IMR-90 (cell line): Measurements from ENCODE around the gene MRPL23. TPM values are rescaled to one million over a fixed set of nuclear protein-coding genes. Genes with fewer than 3 reads are reported as not detected.

Experiments
- ATAC-seq: fragments of 200-7000 bp; cut with Tn5 transposase; 2 replicates; pipeline ENCODE4 v1.9.1; 2020; ENCODE audit warnings: low read depth, mild to moderate bottlenecking, moderate library complexity
- BruUV-seq: library from RNA; stranded (reverse); fragments of 400-500 nt; replicated peaks from 2 replicates; lab custom pipeline; 2021; lab: Mats Ljungman, UMichigan
- CTCF ChIA-PET: fragments of 300-600 bp; formaldehyde crosslinking; extraction: SDS; loops from one replicate; lab custom pipeline; 2021; ENCODE audit warnings: antibody characterized with exemption; lab: Yijun Ruan, JAX
- POLR2A ChIA-PET: fragments of 300-600 bp; sonication (Branson Sonifier 250); formaldehyde crosslinking; loops from one replicate; lab custom pipeline; 2022; ENCODE audit warnings: antibody characterized with exemption; ENCODE audit not compliant: unreplicated experiment; lab: Charles Lee
- DNase-seq: peaks from one replicate; pipeline ENCODE4 v3.0.0; 2013
- H2AFZ ChIP-seq: replicated peaks from 2 replicates; pipeline ENCODE3; 2013; ENCODE audit warnings: low read length, mild to moderate bottlenecking; ENCODE audit not compliant: poor library complexity
- H2AK5ac ChIP-seq: 2 replicates; pipeline ENCODE4 v1.6.1; 2013; ENCODE audit warnings: low read depth, low read length, inconsistent platforms
- H2AK9ac ChIP-seq: replicated peaks from 2 replicates; pipeline ENCODE3; 2013; ENCODE audit warnings: mild to moderate bottlenecking, low read depth, low read length, moderate library complexity; ENCODE audit not compliant: poor library complexity
- H2BK120ac ChIP-seq: 2 replicates; pipeline ENCODE4 v1.6.1; 2013; ENCODE audit warnings: low read depth, low read length, inconsistent platforms
- H2BK15ac ChIP-seq: 3 replicates; pipeline ENCODE4 v1.6.1; 2013; ENCODE audit warnings: low read depth, low read length, inconsistent platforms
- H2BK20ac ChIP-seq: 2 replicates; pipeline ENCODE4 v1.6.1; 2013; ENCODE audit warnings: low read depth, mild to moderate bottlenecking, inconsistent platforms, low read length, moderate library complexity
- H2BK5ac ChIP-seq: 2 replicates; pipeline ENCODE4 v1.6.1; 2013; ENCODE audit warnings: mild to moderate bottlenecking, low read depth, low read length, inconsistent platforms; ENCODE audit not compliant: poor library complexity, severe bottlenecking
- H3K14ac ChIP-seq: replicated peaks from 2 replicates; pipeline ENCODE4 v1.6.1; 2013; ENCODE audit warnings: low read depth, low read length, inconsistent platforms
- H3K18ac ChIP-seq: 2 replicates; pipeline ENCODE4 v1.6.1; 2013; ENCODE audit warnings: low read depth, low read length, control low read depth
- H3K23ac ChIP-seq: 2 replicates; pipeline ENCODE4 v1.6.1; 2013; ENCODE audit warnings: low read depth, low read length, inconsistent platforms
- H3K27ac ChIP-seq: 2 replicates; pipeline ENCODE4 v1.5.1; 2013; ENCODE audit warnings: mild to moderate bottlenecking, control low read depth, low read length; ENCODE audit not compliant: insufficient read depth
- H3K27me3 ChIP-seq: 2 replicates; pipeline ENCODE4 v1.6.1; 2013; ENCODE audit warnings: low read length; ENCODE audit not compliant: control insufficient read depth, insufficient read depth
- H3K36me3 ChIP-seq: 2 replicates; pipeline ENCODE4 v1.6.1; 2013; ENCODE audit warnings: low read length, mixed read lengths; ENCODE audit not compliant: control insufficient read depth, insufficient read depth
- H3K4ac ChIP-seq: 2 replicates; pipeline ENCODE4 v1.6.1; 2013; ENCODE audit warnings: low read depth, low read length, inconsistent platforms
- H3K4me1 ChIP-seq: 2 replicates; pipeline ENCODE4 v1.6.1; 2013; ENCODE audit warnings: low read length, mixed read lengths; ENCODE audit not compliant: control insufficient read depth, insufficient read depth
- H3K4me2 ChIP-seq: 2 replicates; pipeline ENCODE4 v1.6.1; 2013; ENCODE audit warnings: low read depth, mild to moderate bottlenecking, control low read depth, low read length, moderate library complexity
- H3K4me3 ChIP-seq: 2 replicates; pipeline ENCODE4 v1.5.1; 2013; ENCODE audit warnings: low read depth, mild to moderate bottlenecking, control low read depth, low read length, moderate library complexity; ENCODE audit not compliant: insufficient read depth
- H3K56ac ChIP-seq: 2 replicates; pipeline ENCODE4 v1.6.1; 2013; ENCODE audit warnings: low read length, inconsistent platforms; ENCODE audit not compliant: insufficient read depth; ENCODE audit errors: extremely low read depth
- H3K79me1 ChIP-seq, 2 experiments: 2 replicates each; pipeline ENCODE4 v1.6.1; 2013; ENCODE audit warnings: low read length in 2 of 2, inconsistent platforms in 1 of 2, low read depth in 1 of 2
- H3K9ac ChIP-seq: 2 replicates; pipeline ENCODE4 v1.6.1; 2013; ENCODE audit warnings: low read depth, low read length, control low read depth
- H3K9me1 ChIP-seq: 2 replicates; pipeline ENCODE4 v1.6.1; 2013; ENCODE audit warnings: low read length, inconsistent platforms; ENCODE audit not compliant: insufficient read depth
- H3K9me3 ChIP-seq: 2 replicates; pipeline ENCODE4 v1.6.1; 2013; ENCODE audit warnings: low read length; ENCODE audit not compliant: control insufficient read depth, insufficient read depth
- H4K20me1 ChIP-seq: 2 replicates; pipeline ENCODE4 v1.6.1; 2013; ENCODE audit warnings: low read length, inconsistent platforms; ENCODE audit not compliant: insufficient read depth
- H4K5ac ChIP-seq: 2 replicates; pipeline ENCODE4 v1.6.1; 2013; ENCODE audit warnings: mild to moderate bottlenecking, low read depth, low read length, control low read depth
- H4K8ac ChIP-seq, 2 experiments: 2 replicates each; pipeline ENCODE4 v1.6.1; 2013; ENCODE audit warnings: low read depth in 2 of 2, low read length in 2 of 2, control low read depth in 1 of 2, inconsistent platforms in 1 of 2
- H4K91ac ChIP-seq: 2 replicates; pipeline ENCODE4 v1.6.1; 2013; ENCODE audit warnings: low read depth, low read length, inconsistent platforms; ENCODE audit not compliant: insufficient read depth
- BHLHE40 ChIP-seq: fragments of 150-350 bp; IDR thresholded peaks from 2 replicates; pipeline ENCODE4 v1.6.1; 2016; ENCODE audit warnings: mild to moderate bottlenecking, low read depth, low read length
- FOS ChIP-seq: fragments of 150-350 bp; IDR thresholded peaks from 2 replicates; pipeline ENCODE4 v1.6.1; 2016; ENCODE audit warnings: low read depth, low read length
- MAFK ChIP-seq: IDR thresholded peaks from 2 replicates; pipeline ENCODE4 v1.6.1; 2012; ENCODE audit warnings: low read depth, low read length, improper control_type of control experiment
- MXI1 ChIP-seq: IDR thresholded peaks from 2 replicates; pipeline ENCODE4 v1.6.1; 2012; ENCODE audit warnings: low read depth, mild to moderate bottlenecking, low read length, moderate library complexity, borderline replicate concordance
- RAD21 ChIP-seq: IDR thresholded peaks from 2 replicates; pipeline ENCODE4 v1.6.1; 2012; ENCODE audit warnings: low read length, improper control_type of control experiment
- RCOR1 ChIP-seq: IDR thresholded peaks from 2 replicates; pipeline ENCODE4 v1.6.1; 2012; ENCODE audit warnings: mild to moderate bottlenecking, low read length, improper control_type of control experiment; ENCODE audit not compliant: insufficient replicate concordance
- RFX5 ChIP-seq: IDR thresholded peaks from 2 replicates; pipeline ENCODE4 v1.8.0; 2012; ENCODE audit warnings: low read depth, mild to moderate bottlenecking, low read length, moderate library complexity
- USF2 ChIP-seq: fragments of 150-350 bp; IDR thresholded peaks from 2 replicates; pipeline ENCODE4 v1.6.1; 2017; ENCODE audit warnings: mild to moderate bottlenecking, antibody characterized with exemption, low read length, low read depth
- WGBS, 2 experiments: methylation state at CpG; one replicate each; pipeline versions ENCODE4 v1.1.5 to v1.1.7; 2013; ENCODE audit warnings: missing lambda C conversion rate in 2 of 2; ENCODE audit not compliant: insufficient read length in 1 of 2; ENCODE audit errors: extremely low coverage in 2 of 2; 5-methylcytosine and 5-hydroxymethylcytosine counted together
- dilution Hi-C: fragments of 300-500 bp; cut with HindIII; formaldehyde crosslinking; loops from one replicate; pipeline ENCODE4 v1.14.3; 2018; ENCODE audit warnings: low sequenced_read_pairs; ENCODE audit not compliant: unreplicated experiment
- in situ Hi-C: fragments of 300-500 bp; cut with MboI; formaldehyde crosslinking; loops from 3 replicates; pipeline ENCODE4 v1.14.3; 2019; ENCODE audit warnings: low sequenced_read_pairs, inconsistent platforms, mixed read lengths
- intact Hi-C: fragments of 100-400 bp; cut with micrococcal nuclease; formaldehyde crosslinking; loops from 2 replicates; pipeline ENCODE4 v1.10.0; 2022
- polyA plus RNA-seq, 3 experiments: library from polyadenylated mRNA; depleted of rRNA; stranded (reverse); fragments of >200 nt; gene quantifications; 2 replicates each; pipeline ENCODE4 v1.2.3, GENCODE V29; 2012; ENCODE audit warnings: low replicate concordance in 1 of 3
- total RNA-seq: library from RNA; depleted of rRNA; stranded (reverse); fragments of >200 nt; gene quantifications from 2 replicates; pipeline ENCODE4 v1.2.3, GENCODE V29; 2012
- TF ChIP-seq, protein P1 (sequence below): conservative IDR thresholded peaks from 2 replicates; pipeline ENCODE4 v1.5.1; 2012; ENCODE audit warnings: mild to moderate bottlenecking, low read depth, low read length, improper control_type of control experiment

Gene MRPL23
- total and polyA plus RNA-seq, 2 of the 4 experiments (the other 2 are of a cell fraction): 68.4 to 114 TPM

DNA sequence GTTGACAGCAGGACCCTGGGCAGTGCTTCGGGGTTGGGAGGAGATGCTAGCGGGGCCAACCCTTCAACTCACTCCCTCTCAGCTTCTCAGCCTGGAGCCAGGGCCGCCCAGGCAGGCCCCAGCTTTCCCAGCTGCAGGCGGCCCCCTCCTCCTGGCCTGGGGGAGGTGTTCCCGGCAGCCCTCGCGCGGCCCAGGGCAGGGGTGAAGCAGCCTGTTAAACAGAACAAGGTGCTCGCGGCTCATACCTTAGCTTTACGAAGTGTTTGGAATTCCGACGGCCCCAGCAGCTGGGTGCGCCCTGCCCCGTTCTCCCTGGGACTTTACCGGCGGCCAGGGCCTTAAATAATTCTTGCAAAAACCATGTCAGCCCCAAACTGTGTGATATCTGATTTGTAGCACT lies 17.2 kb downstream of the MRPL23 start:
- dilution Hi-C loops: no loop called here
- no peak overlapping the region for H4K8ac ChIP-seq
- TF ChIP-seq BHLHE40 (no peak), RFX5 (no peak), MXI1 (no peak), RAD21 (no peak), USF2 (no peak), FOS (no peak), MAFK (no peak), RCOR1 (no peak)
- TF ChIP-seq, protein P1, sequence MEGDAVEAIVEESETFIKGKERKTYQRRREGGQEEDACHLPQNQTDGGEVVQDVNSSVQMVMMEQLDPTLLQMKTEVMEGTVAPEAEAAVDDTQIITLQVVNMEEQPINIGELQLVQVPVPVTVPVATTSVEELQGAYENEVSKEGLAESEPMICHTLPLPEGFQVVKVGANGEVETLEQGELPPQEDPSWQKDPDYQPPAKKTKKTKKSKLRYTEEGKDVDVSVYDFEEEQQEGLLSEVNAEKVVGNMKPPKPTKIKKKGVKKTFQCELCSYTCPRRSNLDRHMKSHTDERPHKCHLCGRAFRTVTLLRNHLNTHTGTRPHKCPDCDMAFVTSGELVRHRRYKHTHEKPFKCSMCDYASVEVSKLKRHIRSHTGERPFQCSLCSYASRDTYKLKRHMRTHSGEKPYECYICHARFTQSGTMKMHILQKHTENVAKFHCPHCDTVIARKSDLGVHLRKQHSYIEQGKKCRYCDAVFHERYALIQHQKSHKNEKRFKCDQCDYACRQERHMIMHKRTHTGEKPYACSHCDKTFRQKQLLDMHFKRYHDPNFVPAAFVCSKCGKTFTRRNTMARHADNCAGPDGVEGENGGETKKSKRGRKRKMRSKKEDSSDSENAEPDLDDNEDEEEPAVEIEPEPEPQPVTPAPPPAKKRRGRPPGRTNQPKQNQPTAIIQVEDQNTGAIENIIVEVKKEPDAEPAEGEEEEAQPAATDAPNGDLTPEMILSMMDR: no peak
- CTCF ChIA-PET: no interaction called here
- no peak overlapping the region for H3K56ac ChIP-seq
- H2BK20ac ChIP-seq: no peak overlapping the region
- no peak overlapping the region for H2BK120ac ChIP-seq
- no peak overlapping the region for H3K27ac ChIP-seq
- no peaks in the 10 kb centered on the region for H3K9me1 ChIP-seq
- H2BK5ac ChIP-seq: no peak overlapping the region
- H3K4me3 ChIP-seq: no peak overlapping the region
- POLR2A ChIA-PET: no interaction called here
- intact Hi-C loops: no loop called here
- no peak overlapping the region for H3K4me2 ChIP-seq
- H2AFZ ChIP-seq: no peak overlapping the region
- no peaks in the 10 kb centered on the region for H3K27me3 ChIP-seq
- H4K5ac ChIP-seq: no peak overlapping the region
- BruUV-seq: no TSS peak
- no peak overlapping the region for H3K23ac ChIP-seq
- H3K9me3 ChIP-seq: no peaks in the 10 kb centered on the region
- no peaks in the 10 kb centered on the region for H3K79me1 ChIP-seq
- H3K9ac ChIP-seq: no peak overlapping the region
- no peak overlapping the region for H2BK15ac ChIP-seq
- H4K91ac ChIP-seq: no peak overlapping the region
- in situ Hi-C loops: no loop called here
- H2AK5ac ChIP-seq: no peak overlapping the region
- H3K14ac ChIP-seq: no peak overlapping the region
- no peak overlapping the region for H3K18ac ChIP-seq
- no peaks in the 10 kb centered on the region for H3K36me3 ChIP-seq
- H4K20me1 ChIP-seq: no peaks in the 10 kb centered on the region
- DNase-seq (no peak), ATAC-seq (no peak)
- no CpG with 5 or more reads among the region's 17 CpGs for WGBS, 2 experiments
- H3K4me1 ChIP-seq: no peaks in the 10 kb centered on the region
- H3K4ac ChIP-seq: no peak overlapping the region
- H2AK9ac ChIP-seq: no peak overlapping the region
